CD8-positive, alpha-beta memory T cell (primary cell): Measurements from ENCODE around the gene ELAVL1. TPM values are rescaled to one million over a fixed set of nuclear protein-coding genes. Genes with fewer than 3 reads are reported as not detected.

Source experiments
- polyA plus RNA-seq: library from polyadenylated mRNA; unstranded; fragments of 300-500 nt; fragmentation: Illumina TruSeq; gene quantifications from one replicate; pipeline ENCODE4 v1.2.3, GENCODE V29; 2021
- total RNA-seq, 2 experiments: library from RNA; stranded (reverse); gene quantifications; one replicate each; pipeline ENCODE4 v1.2.3, GENCODE V29; 2021

ELAVL1 gene
- total and polyA plus RNA-seq, 3 experiments from 2014 or later = 63.3 to 164 (median 156) TPM

Other genes starting within 250 kb of the ELAVL1 start
- gene CLEC4M, start 242.4 kb downstream of the ELAVL1 start, total RNA-seq = not detected
- not detected for gene CLEC4M, start 242.4 kb downstream of the ELAVL1 start, polyA plus RNA-seq
- 1 to 10 TPM; 6.7 to 7.4 TPM for gene EVI5L, start 175.4 kb downstream of the ELAVL1 start, total RNA-seq
- gene EVI5L, start 175.4 kb downstream of the ELAVL1 start, polyA plus RNA-seq = 2.9 TPM
- gene PRR36, start 131.3 kb downstream of the ELAVL1 start, total RNA-seq = not detected
- gene PRR36, start 131.3 kb downstream of the ELAVL1 start, polyA plus RNA-seq = not detected
- not detected for gene LRRC8E, start 117.1 kb downstream of the ELAVL1 start, total RNA-seq
- gene LRRC8E, start 117.1 kb downstream of the ELAVL1 start, polyA plus RNA-seq = not detected
- gene MAP2K7, start 101.8 kb downstream of the ELAVL1 start, total RNA-seq = 10 to 100 TPM; 35.9 to 38.3 TPM
- 2.0 TPM for gene MAP2K7, start 101.8 kb downstream of the ELAVL1 start, polyA plus RNA-seq
- 1 to 10 TPM; 7.7 to 8.6 TPM for gene TGFBR3L, start 90.8 kb downstream of the ELAVL1 start, total RNA-seq
- gene TGFBR3L, start 90.8 kb downstream of the ELAVL1 start, polyA plus RNA-seq = 1.3 TPM
- 10 to 100 TPM; 17.4 to 18.2 TPM for gene SNAPC2, start 85.3 kb downstream of the ELAVL1 start, total RNA-seq
- gene SNAPC2, start 85.3 kb downstream of the ELAVL1 start, polyA plus RNA-seq = 21.9 TPM
- gene CTXN1, start 79.5 kb downstream of the ELAVL1 start, total RNA-seq = under 1 TPM; 0.42 to 0.72 TPM
- gene CTXN1, start 79.5 kb downstream of the ELAVL1 start, polyA plus RNA-seq = not detected
- gene TIMM44, start 62.0 kb downstream of the ELAVL1 start, total RNA-seq = 100 to 1,000 TPM; 105 to 107 TPM
- gene TIMM44, start 62.0 kb downstream of the ELAVL1 start, polyA plus RNA-seq = 16.9 TPM
- not detected for gene CCL25, start 47.1 kb upstream of the ELAVL1 start, total RNA-seq
- not detected for gene CCL25, start 47.1 kb upstream of the ELAVL1 start, polyA plus RNA-seq
- gene FBN3, start 144.0 kb upstream of the ELAVL1 start, total RNA-seq = not detected
- not detected for gene FBN3, start 144.0 kb upstream of the ELAVL1 start, polyA plus RNA-seq
- 10 to 100 TPM; 21.5 to 21.9 TPM for gene CERS4, start 203.7 kb upstream of the ELAVL1 start, total RNA-seq
- gene CERS4, start 203.7 kb upstream of the ELAVL1 start, polyA plus RNA-seq = 13.3 TPM